PC-9 (cell line): ENCODE data around the gene NEU1. TPM values are rescaled to one million over a fixed set of nuclear protein-coding genes. Genes with fewer than 3 reads are reported as not detected.

Experiments used
- BruUV-seq: library from RNA; stranded (reverse); fragments of 400-500 nt; replicated peaks from 2 replicates; lab custom pipeline; 2021; lab: Mats Ljungman, UMichigan
- CTCF ChIA-PET: fragments of 300-600 bp; sonication (Branson Sonifier 250); formaldehyde crosslinking; loops from one replicate; lab custom pipeline; 2022; ENCODE audit warnings: antibody characterized with exemption; lab: Charles Lee
- POLR2A ChIA-PET: fragments of 300-600 bp; sonication (Branson Sonifier 250); formaldehyde crosslinking; loops from one replicate; lab custom pipeline; 2022; ENCODE audit warnings: antibody characterized with exemption; ENCODE audit not compliant: unreplicated experiment; lab: Charles Lee
- DNase-seq, 2 experiments: peaks; one replicate each; pipeline versions ENCODE4 v3.0.0 to v3.0.0-alpha.2; 2015 to 2022; ENCODE audit warnings: mixed read lengths in 1 of 2
- H2AFZ ChIP-seq: fragments of 200-600 bp; sonication (generic); 2 replicates; pipeline ENCODE4 v1.8.1; 2017; ENCODE audit warnings: antibody characterized with exemption
- H3F3A ChIP-seq: fragments of 200-600 bp; sonication (generic); 2 replicates; pipeline ENCODE4 v1.8.1; 2017; ENCODE audit warnings: antibody characterized with exemption, mild to moderate bottlenecking, low read depth; ENCODE audit not compliant: insufficient read depth
- H3K27ac ChIP-seq: fragments of 200-600 bp; sonication (generic); 2 replicates; pipeline ENCODE4 v1.6.1; 2016; ENCODE audit warnings: mixed run types
- H3K27me3 ChIP-seq: fragments of 200-600 bp; sonication (generic); 2 replicates; pipeline ENCODE4 v1.6.1; 2016; ENCODE audit warnings: low read depth, mixed run types; ENCODE audit not compliant: insufficient read depth
- H3K36me3 ChIP-seq: fragments of 200-600 bp; sonication (generic); 2 replicates; pipeline ENCODE4 v1.6.1; 2016; ENCODE audit warnings: low read depth, mixed run types
- H3K4me1 ChIP-seq: fragments of 200-600 bp; sonication (generic); replicated peaks from 2 replicates; pipeline ENCODE4 v1.6.1; 2016; ENCODE audit warnings: mixed run types; ENCODE audit not compliant: insufficient read depth
- H3K4me2 ChIP-seq: fragments of 200-600 bp; sonication (generic); 2 replicates; pipeline ENCODE4 v1.6.1; 2017; ENCODE audit warnings: mixed run types
- H3K4me3 ChIP-seq: fragments of 200-600 bp; sonication (generic); 2 replicates; pipeline ENCODE4 v1.6.1; 2016; ENCODE audit warnings: mixed run types
- H3K79me2 ChIP-seq: fragments of 200-600 bp; sonication (generic); 2 replicates; pipeline ENCODE4 v1.6.1; 2017; ENCODE audit warnings: low read depth, mixed run types
- H3K9me2 ChIP-seq: fragments of 200-600 bp; sonication (generic); 2 replicates; pipeline ENCODE4 v1.8.1; 2017; ENCODE audit warnings: mild to moderate bottlenecking; ENCODE audit not compliant: insufficient read depth
- H3K9me3 ChIP-seq: fragments of 200-600 bp; sonication (generic); 2 replicates; pipeline ENCODE4 v1.8.1; 2016; ENCODE audit warnings: low read depth; ENCODE audit not compliant: insufficient read depth
- H4K20me1 ChIP-seq: fragments of 200-600 bp; sonication (generic); 2 replicates; pipeline ENCODE4 v1.8.1; 2017; ENCODE audit not compliant: insufficient read depth
- EZH2 ChIP-seq: fragments of 200-600 bp; sonication (generic); IDR thresholded peaks from 2 replicates; pipeline ENCODE4 v1.8.0; 2017; ENCODE audit warnings: antibody characterized with exemption, low read depth
- intact Hi-C: fragments of 100-400 bp; cut with micrococcal nuclease; formaldehyde crosslinking; loops from one replicate; pipeline ENCODE4 v1.10.0; 2022; ENCODE audit not compliant: unreplicated experiment
- total RNA-seq: library from RNA; stranded (reverse); gene quantifications from 2 replicates; pipeline ENCODE4 v1.2.3, GENCODE V29; 2021
- TF ChIP-seq, protein P1 (sequence below): fragments of 200-600 bp; sonication (generic); conservative IDR thresholded peaks from 2 replicates; pipeline ENCODE4 v1.6.1; 2017; ENCODE audit warnings: mixed run types, antibody characterized with exemption, mild to moderate bottlenecking, moderate library complexity

Gene NEU1
- total RNA-seq, 1 experiment from 2014 or later = 23.4 TPM

- Histone ChIP-seq H3K79me2 (no peaks in the 10 kb centered on the region), H3K27me3 (no peaks in the 10 kb centered on the region), H3K4me1 (peaks cover 11% of the 10 kb centered on the region), H4K20me1 (no peaks in the 10 kb centered on the region), H3F3A (peaks cover 14% of the 10 kb centered on the region), H3K4me3 (no peak overlapping the region), H2AFZ (no peak overlapping the region), H3K9me3 (no peaks in the 10 kb centered on the region), H3K27ac (no peak overlapping the region), H3K4me2 (no peak overlapping the region), H3K9me2 (no peaks in the 10 kb centered on the region), H3K36me3 (peaks cover 5% of the 10 kb centered on the region; the same call in 1 of the 2 replicates)
- no peak for DNase-seq
- POLR2A ChIA-PET = no interaction called here
- TF ChIP-seq, protein P1, sequence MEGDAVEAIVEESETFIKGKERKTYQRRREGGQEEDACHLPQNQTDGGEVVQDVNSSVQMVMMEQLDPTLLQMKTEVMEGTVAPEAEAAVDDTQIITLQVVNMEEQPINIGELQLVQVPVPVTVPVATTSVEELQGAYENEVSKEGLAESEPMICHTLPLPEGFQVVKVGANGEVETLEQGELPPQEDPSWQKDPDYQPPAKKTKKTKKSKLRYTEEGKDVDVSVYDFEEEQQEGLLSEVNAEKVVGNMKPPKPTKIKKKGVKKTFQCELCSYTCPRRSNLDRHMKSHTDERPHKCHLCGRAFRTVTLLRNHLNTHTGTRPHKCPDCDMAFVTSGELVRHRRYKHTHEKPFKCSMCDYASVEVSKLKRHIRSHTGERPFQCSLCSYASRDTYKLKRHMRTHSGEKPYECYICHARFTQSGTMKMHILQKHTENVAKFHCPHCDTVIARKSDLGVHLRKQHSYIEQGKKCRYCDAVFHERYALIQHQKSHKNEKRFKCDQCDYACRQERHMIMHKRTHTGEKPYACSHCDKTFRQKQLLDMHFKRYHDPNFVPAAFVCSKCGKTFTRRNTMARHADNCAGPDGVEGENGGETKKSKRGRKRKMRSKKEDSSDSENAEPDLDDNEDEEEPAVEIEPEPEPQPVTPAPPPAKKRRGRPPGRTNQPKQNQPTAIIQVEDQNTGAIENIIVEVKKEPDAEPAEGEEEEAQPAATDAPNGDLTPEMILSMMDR = no peak
- no peak for TF ChIP-seq EZH2
- intact Hi-C loops = no loop called here
- CTCF ChIA-PET = no interaction called here
- BruUV-seq = no TSS peak
Measured at GRCh38 chr6:31882344-31882743, 19.7 kb upstream of the NEU1 start.

- no peaks in the 10 kb centered on the region for H4K20me1 ChIP-seq
- no peak overlapping the region for H3K27ac ChIP-seq
- intact Hi-C loops = no loop called here
- CTCF ChIA-PET = no interaction called here
- peaks cover 5% of the 10 kb centered on the region; the same call in 1 of the 2 replicates for H3K36me3 ChIP-seq
- H3F3A ChIP-seq = peaks cover 14% of the 10 kb centered on the region
- DNase-seq = no peak
- BruUV-seq = no TSS peak
- H3K4me1 ChIP-seq = peaks cover 13% of the 10 kb centered on the region
- no peak for TF ChIP-seq EZH2
- TF ChIP-seq, protein P1 = no peak
- no peaks in the 10 kb centered on the region for H3K79me2 ChIP-seq
- H3K4me2 ChIP-seq = no peak overlapping the region
- H3K9me3 ChIP-seq = no peaks in the 10 kb centered on the region
- no peaks in the 10 kb centered on the region for H3K9me2 ChIP-seq
- no peak overlapping the region for H3K4me3 ChIP-seq
- H3K27me3 ChIP-seq = no peaks in the 10 kb centered on the region
- POLR2A ChIA-PET = no interaction called here
- H2AFZ ChIP-seq = no peak overlapping the region
Measured at GRCh38 chr6:31881136-31881859, 18.7 kb upstream of the NEU1 start.

- Histone ChIP-seq H3K27ac (no peak overlapping the region), H3K4me3 (no peak overlapping the region), H3F3A (peaks cover 15% of the 10 kb centered on the region), H3K4me2 (no peak overlapping the region), H3K9me3 (no peaks in the 10 kb centered on the region), H3K36me3 (peaks cover 5% of the 10 kb centered on the region; the same call in 1 of the 2 replicates), H3K9me2 (no peaks in the 10 kb centered on the region), H3K27me3 (no peaks in the 10 kb centered on the region), H3K4me1 (peaks cover 13% of the 10 kb centered on the region), H3K79me2 (no peaks in the 10 kb centered on the region), H2AFZ (no peak overlapping the region), H4K20me1 (no peaks in the 10 kb centered on the region)
- intact Hi-C loops = no loop called here
- ChIA-PET CTCF (interaction anchor here (0.5 kb wide), 1 partner anchor 228 kb away, joined by 3 read pairs; no protein-coding TSS in a partner anchor), POLR2A (no interaction called here)
- BruUV-seq = no TSS peak
- no peak for DNase-seq
- TF ChIP-seq, protein P1 = no peak
- TF ChIP-seq EZH2 = no peak
Measured at GRCh38 chr6:31880616-31881015, 18.0 kb upstream of the NEU1 start.
